HG02884 (cell line): ENCODE results near the gene CITED1.

Experiments used
- ATAC-seq: cut with Tn5 transposase; IDR thresholded peaks from one replicate; pipeline ENCODE4 v1.9.1; 2021; ENCODE audit warnings: mild to moderate bottlenecking, moderate library complexity; ENCODE audit not compliant: unreplicated experiment

CITED1 gene

DNA sequence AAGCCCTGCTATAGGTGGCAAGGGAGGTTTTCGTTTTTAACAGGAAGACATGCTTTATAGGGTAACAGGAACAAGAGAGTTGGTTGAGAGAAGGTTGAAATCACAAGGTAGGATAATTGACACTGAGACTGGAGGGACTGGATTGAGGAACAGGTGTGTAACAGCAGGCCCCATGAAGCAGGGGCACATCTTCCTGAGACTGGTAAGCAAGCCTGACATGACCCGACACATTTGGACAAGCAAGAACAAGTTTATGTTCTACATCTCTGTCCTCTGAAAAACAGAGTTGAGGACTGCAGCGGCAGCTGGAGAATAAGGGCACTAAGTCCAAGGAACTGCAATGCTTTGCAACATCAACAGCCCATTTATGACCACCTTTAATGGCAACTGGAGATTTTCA, 33.9 kb downstream of the CITED1 start:
- ATAC-seq: no peak

DNA sequence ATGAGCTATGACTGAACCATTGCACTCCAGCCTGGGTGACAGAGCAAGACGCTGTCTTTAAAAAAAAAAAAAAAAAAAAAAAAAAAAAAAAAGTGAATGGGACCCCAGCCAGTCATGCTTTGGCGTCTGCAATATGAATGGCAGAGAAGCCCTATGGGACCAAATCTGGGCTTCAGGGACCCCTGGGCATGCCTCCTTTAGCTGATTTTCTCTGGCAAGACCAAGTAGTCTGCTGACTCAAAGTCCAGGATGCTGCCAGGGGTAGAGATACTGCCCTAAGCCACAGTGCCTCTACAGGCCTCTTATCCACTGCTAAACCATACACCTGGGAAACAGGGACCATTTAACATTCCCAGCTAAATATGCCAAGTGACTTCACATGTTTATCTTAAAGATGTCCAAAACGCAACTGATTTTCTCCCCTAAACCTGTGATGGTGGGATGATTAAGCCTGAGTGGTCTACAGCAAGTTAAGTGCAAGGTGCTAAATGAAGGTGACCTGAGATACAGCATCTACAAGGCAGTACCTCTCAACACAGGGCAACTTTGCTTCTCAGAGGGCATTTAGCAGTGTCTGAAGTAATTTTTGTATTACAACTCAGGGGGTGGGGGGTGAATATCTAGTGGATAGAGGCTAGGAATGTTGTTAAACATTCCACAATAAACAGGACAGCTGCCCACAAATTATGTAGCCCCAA, 34.5 kb downstream of the CITED1 start:
- no peak for ATAC-seq

DNA sequence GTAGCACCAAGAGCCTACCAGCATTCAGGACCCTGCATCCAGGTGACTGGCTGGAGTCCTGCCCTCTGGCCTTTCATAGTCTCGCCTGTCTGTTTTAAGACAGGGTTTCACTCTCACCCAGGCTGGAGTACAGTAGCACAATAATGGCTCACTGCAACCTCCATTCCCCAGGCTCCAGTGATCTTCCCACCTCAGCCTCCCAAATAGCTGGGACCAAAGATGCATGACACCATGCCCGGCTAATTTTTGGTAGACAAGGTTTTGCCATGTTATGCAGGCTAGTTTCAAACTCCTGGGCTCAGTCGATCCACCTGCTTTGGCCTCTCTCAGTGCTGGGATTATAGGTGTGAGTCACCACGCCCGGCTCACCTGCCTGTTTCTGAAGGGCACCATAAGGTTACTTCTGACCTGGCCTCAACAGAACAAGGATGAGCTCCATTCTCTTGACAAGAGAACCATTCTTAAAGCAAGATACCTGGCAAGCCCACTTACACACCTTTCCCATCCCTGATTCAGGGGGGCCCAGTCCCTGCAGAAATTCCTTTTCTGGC, 35.3 kb downstream of the CITED1 start:
- no peak for ATAC-seq

DNA sequence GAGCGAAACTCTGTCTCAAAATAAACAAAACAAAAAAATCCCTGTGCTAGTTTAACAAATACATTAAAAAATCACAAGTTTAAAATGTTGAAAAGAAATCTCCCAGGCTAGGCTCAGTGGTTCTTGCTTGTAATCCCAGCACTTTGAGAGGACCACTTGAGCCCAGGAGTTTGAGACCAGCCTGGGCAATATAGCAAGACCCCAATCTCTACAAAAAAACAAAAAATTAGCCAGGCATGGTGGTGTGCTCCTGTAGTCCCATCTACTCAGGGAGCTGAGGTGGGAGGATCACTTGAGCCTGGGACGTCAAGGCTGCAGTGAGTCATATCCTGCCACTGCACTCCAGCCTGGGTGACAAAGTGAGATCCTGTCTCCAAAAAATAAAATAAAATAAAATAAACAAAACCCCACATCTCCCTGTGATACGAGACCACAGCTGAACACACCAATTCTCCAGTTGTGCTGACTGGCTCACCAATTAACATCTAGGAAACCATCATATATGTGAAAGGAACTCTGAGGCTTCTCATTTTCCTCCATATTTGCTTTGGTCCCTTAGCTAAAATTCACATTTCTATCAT, 36.0 kb downstream of the CITED1 start:
- ATAC-seq: no peak

DNA sequence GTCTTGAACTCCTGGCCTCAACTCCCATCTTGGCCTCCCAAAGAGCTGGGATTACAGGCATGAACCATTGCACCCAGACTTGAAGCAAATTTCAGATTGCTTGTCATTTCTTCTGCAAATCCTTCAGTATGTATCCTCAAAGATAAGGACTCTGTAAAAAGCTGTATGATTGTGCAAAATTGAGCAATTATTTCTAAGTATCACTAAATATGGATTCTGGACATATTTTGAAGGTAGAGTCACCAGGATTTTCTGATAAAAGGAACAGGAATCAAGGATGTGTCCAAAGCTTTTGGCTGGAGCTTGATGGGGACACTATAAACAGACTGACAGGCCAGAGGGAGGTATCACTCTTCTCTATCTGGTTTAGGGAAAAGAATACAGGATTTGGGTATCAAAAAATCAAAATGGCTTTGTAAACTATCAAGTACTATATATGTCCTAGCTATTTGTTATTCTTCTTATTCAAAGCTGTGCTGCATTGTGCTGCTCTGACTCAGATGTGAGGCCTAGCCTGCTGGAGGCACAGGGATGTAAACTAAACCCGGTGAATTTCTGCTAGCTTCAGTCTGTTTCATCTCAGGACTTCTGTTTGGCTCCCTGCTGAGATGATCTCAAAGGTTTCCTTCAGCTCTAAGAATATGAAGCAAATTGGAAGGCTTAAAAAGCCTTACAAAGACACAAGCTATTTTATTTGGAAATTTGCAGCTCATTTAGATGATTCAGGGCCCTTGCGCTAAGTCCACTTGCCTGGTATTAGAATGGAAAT, 36.9 kb downstream of the CITED1 start:
- ATAC-seq: no peak

DNA sequence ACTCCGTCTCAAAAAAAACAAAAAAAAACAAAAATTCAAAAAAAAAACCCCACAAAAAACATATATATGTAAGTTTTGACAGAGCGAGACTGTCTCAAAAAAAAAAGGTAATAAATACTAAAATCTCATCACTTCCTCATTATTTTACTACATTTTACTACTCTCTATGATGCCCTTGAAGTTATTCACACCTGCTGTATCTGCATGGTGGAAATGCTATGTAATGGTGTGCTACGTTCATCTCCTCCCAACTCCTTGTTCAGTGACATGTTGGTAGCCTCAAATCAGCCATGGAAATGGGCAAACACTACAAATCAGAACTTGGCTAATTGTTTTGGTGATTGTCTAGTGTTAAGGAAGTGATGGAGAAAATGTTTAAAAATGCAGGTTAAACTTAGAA, 40.5 kb downstream of the CITED1 start:
- ATAC-seq: no peak

DNA sequence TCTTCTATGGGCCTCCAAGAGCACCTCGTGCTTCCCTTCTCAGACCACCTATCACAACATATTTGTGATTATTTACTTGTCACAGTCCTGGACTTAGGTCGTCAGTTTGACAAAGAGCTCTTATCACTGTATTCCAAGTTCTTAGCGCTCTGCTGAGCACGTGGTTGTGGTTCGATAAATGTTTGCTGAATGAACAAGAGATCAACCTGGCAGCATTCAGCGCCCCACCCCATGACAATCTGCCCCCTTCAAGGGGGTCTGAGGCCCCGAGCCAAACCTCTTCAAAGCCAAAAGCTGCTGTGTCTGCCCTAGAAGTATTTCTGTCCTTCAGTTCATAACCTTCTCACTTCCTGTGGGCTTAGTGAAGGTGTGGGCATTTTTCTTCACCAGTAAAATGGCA, 43.6 kb downstream of the CITED1 start:
- ATAC-seq: no peak

DNA sequence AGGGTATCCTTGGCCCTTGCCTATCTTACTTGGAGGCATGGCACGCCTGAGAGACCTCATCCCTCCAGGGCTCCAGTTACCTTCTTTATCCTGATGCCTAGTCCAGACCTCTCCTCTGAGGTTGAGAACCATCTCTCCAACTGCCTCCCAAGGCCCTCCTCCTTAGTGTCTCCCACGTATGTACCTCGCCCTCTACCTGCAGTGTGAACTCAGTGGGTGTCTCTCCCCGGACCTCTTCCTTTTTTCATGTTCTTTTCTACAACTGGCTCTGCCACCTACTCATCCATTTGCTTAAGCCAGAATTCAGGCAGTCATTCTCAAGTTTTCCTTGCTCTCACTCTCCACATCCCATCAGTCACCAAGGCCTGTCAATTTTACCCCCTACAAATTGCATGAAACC, 45.3 kb downstream of the CITED1 start:
- no peak for ATAC-seq

DNA sequence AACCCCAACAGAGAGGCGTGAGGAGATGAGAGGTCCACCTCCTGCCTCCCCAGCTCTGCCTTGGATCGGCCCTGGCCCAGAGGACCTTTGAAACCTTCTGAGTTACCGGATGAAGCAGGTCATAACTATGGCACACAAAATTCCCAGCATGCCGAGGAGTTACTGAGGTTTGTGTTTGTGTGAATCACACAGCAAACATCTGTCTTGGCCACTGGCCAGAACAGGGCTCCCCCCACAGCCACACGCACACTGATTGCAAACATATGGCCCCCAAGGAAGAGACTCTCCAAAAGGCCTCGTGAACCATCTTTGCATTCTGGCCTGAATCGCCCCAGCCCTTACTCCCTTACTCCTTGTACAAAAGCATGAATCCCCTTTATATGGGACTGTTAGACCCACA, 47.5 kb downstream of the CITED1 start:
- no peak for ATAC-seq

DNA sequence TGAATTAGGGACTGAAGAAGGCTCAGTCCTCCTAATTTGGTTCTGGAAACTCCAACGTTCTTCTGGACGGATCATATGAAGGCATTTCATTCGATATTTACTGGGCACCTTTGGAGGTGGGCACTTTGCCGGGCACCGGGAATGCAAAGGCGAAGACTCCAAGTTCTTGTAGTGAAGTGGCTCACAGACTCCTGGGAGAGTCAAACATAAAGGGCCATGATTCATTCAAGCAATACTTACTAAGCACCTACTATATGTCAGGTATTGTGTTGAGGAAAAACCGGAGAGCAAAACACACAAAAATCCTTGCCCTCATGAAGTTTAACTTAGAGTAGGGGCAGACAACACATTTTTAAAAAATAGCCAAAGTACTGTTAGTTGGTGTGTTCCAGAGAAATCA, 49.9 kb downstream of the CITED1 start:
- ATAC-seq: no peak

DNA sequence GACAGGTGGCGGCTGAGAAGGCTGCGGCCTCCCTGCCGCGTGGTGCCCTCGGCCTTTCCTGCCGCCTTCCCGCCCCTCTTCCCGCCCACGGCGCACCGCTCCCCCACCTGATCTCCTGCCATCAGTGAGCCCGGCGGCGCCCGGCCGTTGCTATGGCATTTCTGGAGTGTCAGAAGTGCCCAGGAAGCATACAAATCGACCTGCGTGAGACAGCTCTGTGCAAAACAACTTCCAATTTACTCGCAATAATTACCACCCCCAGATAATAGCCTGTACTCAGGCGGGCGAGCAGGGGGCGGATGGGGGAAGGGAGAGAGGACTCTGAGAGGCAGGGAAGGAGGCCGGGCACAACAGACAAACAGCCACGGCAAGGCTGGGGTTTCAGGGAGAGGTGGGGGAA, 50.3 kb downstream of the CITED1 start:
- ATAC-seq: no peak

DNA sequence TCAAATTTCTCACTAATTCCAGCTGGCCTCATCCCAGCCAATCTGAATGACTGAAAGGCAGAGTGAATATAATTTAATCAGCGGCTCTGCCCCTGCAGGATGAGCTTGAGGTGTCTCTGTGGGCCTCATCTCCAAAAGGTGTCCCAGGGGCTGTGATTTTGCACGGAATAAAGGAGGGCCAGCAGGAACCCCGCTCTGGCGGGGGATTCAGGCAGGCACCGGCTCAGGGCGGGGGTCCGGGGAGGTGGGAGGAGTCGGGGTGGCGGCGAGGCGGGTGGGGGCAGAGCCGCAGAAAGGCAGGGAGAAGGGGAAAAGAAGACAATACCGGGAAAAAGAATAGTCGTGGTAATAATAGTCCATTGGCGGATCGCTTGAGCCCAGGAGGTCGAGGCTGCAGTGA, 50.9 kb downstream of the CITED1 start:
- no peak for ATAC-seq

DNA sequence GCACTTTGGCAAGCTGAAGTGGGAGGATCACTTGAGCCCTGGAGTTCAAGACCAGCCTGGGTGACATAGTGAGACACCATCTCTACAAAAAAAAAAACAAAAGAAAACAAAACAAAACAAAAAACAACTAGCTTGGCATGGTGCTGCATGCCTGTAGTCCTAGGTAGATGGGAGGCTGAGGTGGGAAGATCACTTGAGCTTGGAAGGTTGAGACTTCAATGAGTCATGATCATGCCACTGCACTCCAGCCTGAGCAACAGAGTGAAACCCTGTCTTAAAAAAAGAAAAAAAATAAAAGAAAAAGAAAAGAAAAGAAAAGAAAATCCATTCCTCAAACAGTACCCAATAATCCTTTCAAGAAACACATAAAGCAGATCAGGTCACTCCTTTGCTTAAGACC, 52.0 kb downstream of the CITED1 start:
- ATAC-seq: no peak
